Effector CD4-positive, alpha-beta T cell (primary cell): Measurements from ENCODE around the gene BAIAP2L2.
"Not testable (repeated sequence)": the region's sequence is repeated elsewhere in the genome, so short reads cannot be mapped to it uniquely, and the experiment has no call there.

Experiments
- DNase-seq: peaks from one replicate; pipeline ENCODE4 v3.0.0-alpha.2; 2020

BAIAP2L2 gene

GRCh38 chr22:38126928-38127668 lies 16.6 kb upstream of the BAIAP2L2 start:
- no peak for DNase-seq

GRCh38 chr22:38125751-38126201 lies 15.3 kb upstream of the BAIAP2L2 start:
- no peak for DNase-seq

GRCh38 chr22:38125038-38125610 lies 14.6 kb upstream of the BAIAP2L2 start:
- DNase-seq = no peak

GRCh38 chr22:38124236-38124974 lies 13.9 kb upstream of the BAIAP2L2 start:
- no peak for DNase-seq

GRCh38 chr22:38122616-38123015 lies 12.1 kb upstream of the BAIAP2L2 start:
- no peak for DNase-seq

GRCh38 chr22:38120359-38121110 lies 10.1 kb upstream of the BAIAP2L2 start:
- no peak for DNase-seq

GRCh38 chr22:38118747-38119146 lies 8.3 kb upstream of the BAIAP2L2 start:
- DNase-seq = not testable (repeated sequence)

- DNase-seq = no peak
Observed at GRCh38 chr22:38118182-38118581, 7.7 kb upstream of the BAIAP2L2 start.

- DNase-seq = not testable (repeated sequence)
Observed at GRCh38 chr22:38117556-38117955, 7.1 kb upstream of the BAIAP2L2 start.

- DNase-seq = no peak
Observed at GRCh38 chr22:38115423-38116205, 5.1 kb upstream of the BAIAP2L2 start.

GRCh38 chr22:38114484-38115398 lies 4.3 kb upstream of the BAIAP2L2 start:
- DNase-seq = peak; percentile 66

- no peak for DNase-seq
Observed at GRCh38 chr22:38112381-38112780, 1.9 kb upstream of the BAIAP2L2 start.

GRCh38 chr22:38111925-38112355 lies 1.5 kb upstream of the BAIAP2L2 start:
- no peak for DNase-seq

- no peak for DNase-seq
Observed at GRCh38 chr22:38110863-38111852, 674 bp upstream of the BAIAP2L2 start.

GRCh38 chr22:38109371-38110001 lies 998 bp downstream of the BAIAP2L2 start:
- DNase-seq = no peak

- no peak for DNase-seq
Observed at GRCh38 chr22:38108561-38109319, 1.7 kb downstream of the BAIAP2L2 start.

- DNase-seq = no peak
Observed at GRCh38 chr22:38107692-38108515, 2.6 kb downstream of the BAIAP2L2 start.
